Mesendoderm (in vitro differentiated cells): ENCODE measurements around the gene CAMTA1.

Experiments
- DNase-seq: peaks from one replicate; pipeline ENCODE4 v3.0.0; 2013
- H2AK5ac ChIP-seq: 2 replicates; pipeline ENCODE4 v1.6.1; 2013; ENCODE audit warnings: low read length, inconsistent platforms
- H2BK120ac ChIP-seq: 2 replicates; pipeline ENCODE4 v1.6.1; 2013; ENCODE audit warnings: low read depth, mild to moderate bottlenecking, low read length, moderate library complexity, mixed read lengths
- H2BK15ac ChIP-seq: replicated peaks from 2 replicates; pipeline ENCODE4 v1.6.1; 2013; ENCODE audit warnings: low read depth, mild to moderate bottlenecking, moderate library complexity
- H2BK5ac ChIP-seq: 2 replicates; pipeline ENCODE4 v1.6.1; 2013; ENCODE audit warnings: low read length, inconsistent platforms
- H3K18ac ChIP-seq: 2 replicates; pipeline ENCODE4 v1.6.1; 2013; ENCODE audit warnings: mild to moderate bottlenecking, low read length, mixed read lengths
- H3K23ac ChIP-seq: one replicate; pipeline ENCODE4 v1.6.1; 2013; ENCODE audit warnings: low read length
- H3K27ac ChIP-seq: 2 replicates; pipeline ENCODE4 v1.5.1; 2013; ENCODE audit warnings: low read depth, mild to moderate bottlenecking, inconsistent platforms, low read length, moderate library complexity
- H3K27me3 ChIP-seq: 2 replicates; pipeline ENCODE4 v1.6.1; 2013; ENCODE audit warnings: low read length, control low read depth, mild to moderate bottlenecking, inconsistent platforms; ENCODE audit not compliant: insufficient read depth, poor library complexity
- H3K36me3 ChIP-seq: 2 replicates; pipeline ENCODE4 v1.6.1; 2013; ENCODE audit warnings: low read length, inconsistent platforms; ENCODE audit not compliant: control insufficient read depth, insufficient read depth
- H3K4ac ChIP-seq: one replicate; pipeline ENCODE4 v1.6.1; 2013; ENCODE audit warnings: low read depth, mild to moderate bottlenecking, low read length, moderate library complexity
- H3K4me1 ChIP-seq: 2 replicates; pipeline ENCODE4 v1.6.1; 2013; ENCODE audit warnings: low read depth, low read length, inconsistent platforms; ENCODE audit not compliant: control insufficient read depth
- H3K4me2 ChIP-seq: 2 replicates; pipeline ENCODE4 v1.6.1; 2013; ENCODE audit warnings: low read length
- H3K4me3 ChIP-seq: 2 replicates; pipeline ENCODE4 v1.5.1; 2013; ENCODE audit warnings: mild to moderate bottlenecking, low read length
- H3K56ac ChIP-seq: one replicate; pipeline ENCODE4 v1.6.1; 2013; ENCODE audit warnings: low read length
- H3K79me1 ChIP-seq: 2 replicates; pipeline ENCODE4 v1.6.1; 2013; ENCODE audit warnings: low read length, inconsistent platforms
- H3K79me2 ChIP-seq: 2 replicates; pipeline ENCODE4 v1.6.1; 2013; ENCODE audit warnings: mild to moderate bottlenecking, low read length; ENCODE audit not compliant: control insufficient read depth, insufficient read depth
- H3K9ac ChIP-seq: 2 replicates; pipeline ENCODE4 v1.6.1; 2013; ENCODE audit warnings: low read length, inconsistent platforms
- H4K5ac ChIP-seq: one replicate; pipeline ENCODE4 v1.6.1; 2013; ENCODE audit warnings: low read length
- H4K8ac ChIP-seq: one replicate; pipeline ENCODE4 v1.6.1; 2013; ENCODE audit warnings: low read depth, mild to moderate bottlenecking, control low read depth, low read length, moderate library complexity
- WGBS: extraction: QIAGEN DNeasy Blood & Tissue Kit; methylation state at CpG from one replicate; pipeline ENCODE4 v1.1.7; 2013; ENCODE audit warnings: low lambda C conversion rate, missing lambda C conversion rate; ENCODE audit not compliant: insufficient coverage; ENCODE audit errors: extremely low coverage; 5-methylcytosine and 5-hydroxymethylcytosine counted together

Gene CAMTA1

DNA sequence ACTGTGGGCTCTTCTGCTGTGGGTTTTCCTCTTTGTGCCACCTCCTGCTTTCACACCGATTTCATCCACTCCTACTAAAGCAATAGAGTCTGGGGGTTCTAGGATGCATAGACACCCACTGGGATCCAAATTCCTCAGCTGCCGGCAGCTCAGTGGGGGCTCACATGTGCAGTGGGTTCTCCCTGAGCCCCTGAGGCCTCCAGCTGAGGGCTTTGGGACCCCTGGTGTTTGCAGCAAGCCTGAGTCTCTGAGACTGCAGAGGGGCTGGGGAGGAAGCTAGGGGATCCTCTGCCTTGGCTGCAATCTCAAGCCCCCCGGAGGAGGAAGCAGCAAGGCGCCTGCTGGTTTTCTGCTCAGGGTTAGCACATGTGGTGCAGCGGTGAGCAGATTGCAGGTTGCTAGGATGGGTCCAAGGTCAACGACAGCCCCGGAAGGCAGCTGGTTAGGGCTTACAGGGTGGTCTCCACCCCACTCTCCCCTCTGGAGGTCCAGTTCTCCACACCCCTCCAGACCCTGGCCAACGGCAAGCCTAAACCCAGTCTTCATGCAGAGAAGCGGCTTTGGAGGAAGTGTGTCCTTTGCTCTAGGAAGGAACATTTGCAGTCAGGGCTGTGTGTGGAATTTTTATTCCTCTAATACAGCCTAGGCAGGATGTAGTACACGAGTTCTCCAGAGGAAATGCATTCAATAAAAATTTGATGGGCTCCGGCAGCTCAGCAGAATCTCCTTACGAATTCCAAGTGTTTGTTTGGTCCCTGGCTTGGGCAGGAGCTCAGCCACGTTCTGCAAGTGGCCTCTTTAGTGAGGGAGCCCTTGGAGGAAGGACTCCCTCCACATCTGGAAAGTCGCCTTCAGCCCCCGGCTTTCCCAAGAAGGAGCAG, 716.7 kb downstream of the CAMTA1 start:
- H3K27me3 ChIP-seq: no peaks in the 10 kb centered on the region
- no peak overlapping the region for H3K4me2 ChIP-seq
- H2BK120ac ChIP-seq: no peak overlapping the region
- H2BK5ac ChIP-seq: no peak overlapping the region
- H3K79me1 ChIP-seq: no peaks in the 10 kb centered on the region
- no CpG with 5 or more reads among the region's 15 CpGs for WGBS
- H3K4ac ChIP-seq: no peak overlapping the region
- no peak for DNase-seq
- no peaks in the 10 kb centered on the region for H3K4me1 ChIP-seq
- no peak overlapping the region for H2AK5ac ChIP-seq
- no peak overlapping the region for H3K18ac ChIP-seq
- H3K23ac ChIP-seq: no peak overlapping the region
- no peak overlapping the region for H4K5ac ChIP-seq
- no peak overlapping the region for H3K4me3 ChIP-seq
- no peak overlapping the region for H3K9ac ChIP-seq
- no peaks in the 10 kb centered on the region for H3K79me2 ChIP-seq
- H3K56ac ChIP-seq: no peak overlapping the region
- no peaks in the 10 kb centered on the region for H3K36me3 ChIP-seq
- no peak overlapping the region for H3K27ac ChIP-seq
- no peak overlapping the region for H2BK15ac ChIP-seq
- H4K8ac ChIP-seq: no peak overlapping the region

DNA sequence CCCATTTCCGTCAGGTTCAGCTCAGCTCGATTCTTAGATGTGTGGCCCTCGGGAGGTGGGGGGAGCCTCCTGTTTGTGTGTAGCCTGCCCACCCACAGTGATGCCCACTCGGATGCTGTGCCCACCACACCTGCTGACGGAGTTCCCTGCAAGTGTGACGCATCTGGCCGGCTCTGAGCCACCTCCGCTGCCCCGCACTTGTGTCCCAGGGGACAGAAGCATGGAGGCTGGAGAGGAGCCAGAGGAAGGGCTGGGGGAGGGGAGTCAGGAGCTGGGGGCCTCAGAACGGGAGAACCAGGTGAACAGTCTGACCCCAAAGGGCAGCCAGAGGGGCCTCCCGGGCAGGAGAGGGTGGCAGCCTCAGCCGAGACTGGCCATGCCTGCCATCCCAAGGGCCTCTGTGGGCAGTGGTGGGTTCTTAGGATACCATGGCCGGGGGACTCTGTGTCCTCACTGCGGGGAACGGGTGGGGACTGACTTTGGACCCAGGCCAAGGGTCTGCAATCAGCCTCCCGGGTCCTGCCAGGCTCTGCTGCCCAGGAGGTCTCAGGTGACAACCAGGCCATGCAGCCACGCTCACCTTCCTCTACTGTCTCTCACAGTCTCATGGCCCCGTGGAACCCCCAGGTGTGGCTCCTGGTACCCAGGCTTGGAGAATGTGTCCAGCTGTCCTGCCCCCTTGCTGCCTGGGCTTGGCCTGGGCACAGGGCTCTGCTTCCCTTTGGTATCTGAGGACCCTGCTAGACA, 718.6 kb downstream of the CAMTA1 start:
- no CpG with 5 or more reads among the region's 18 CpGs for WGBS

GRCh38 chr1:7504438-7504720, 719.1 kb downstream of the CAMTA1 start:
- Histone ChIP-seq H3K23ac (no peak overlapping the region), H3K27me3 (no peaks in the 10 kb centered on the region), H3K9ac (no peak overlapping the region), H3K79me2 (no peaks in the 10 kb centered on the region), H3K4me3 (no peak overlapping the region), H3K4me2 (no peak overlapping the region), H2BK15ac (no peak overlapping the region), H2BK5ac (no peak overlapping the region), H4K5ac (no peak overlapping the region), H3K79me1 (no peaks in the 10 kb centered on the region), H2BK120ac (no peak overlapping the region), H3K4me1 (no peaks in the 10 kb centered on the region), H4K8ac (no peak overlapping the region), H2AK5ac (no peak overlapping the region), H3K27ac (no peak overlapping the region), H3K56ac (no peak overlapping the region), H3K4ac (no peak overlapping the region), H3K18ac (no peak overlapping the region), H3K36me3 (no peaks in the 10 kb centered on the region)
- no CpG with 5 or more reads among the region's 2 CpGs for WGBS
- DNase-seq: no peak

More for the DNA sequence above, 718.6 kb downstream of the CAMTA1 start:
- Histone ChIP-seq H3K27me3 (no peaks in the 10 kb centered on the region), H4K5ac (no peak overlapping the region), H2BK5ac (no peak overlapping the region), H4K8ac (no peak overlapping the region), H3K56ac (no peak overlapping the region), H3K4me3 (no peak overlapping the region), H3K27ac (no peak overlapping the region), H3K18ac (no peak overlapping the region), H2BK120ac (no peak overlapping the region), H3K9ac (no peak overlapping the region), H3K4ac (no peak overlapping the region), H3K79me1 (no peaks in the 10 kb centered on the region), H3K79me2 (no peaks in the 10 kb centered on the region), H3K4me1 (no peaks in the 10 kb centered on the region), H3K4me2 (no peak overlapping the region), H3K23ac (no peak overlapping the region), H3K36me3 (no peaks in the 10 kb centered on the region), H2BK15ac (no peak overlapping the region), H2AK5ac (no peak overlapping the region)
- DNase-seq: no peak

GRCh38 chr1:7505094-7505770, 720.0 kb downstream of the CAMTA1 start:
- no peak overlapping the region for H2AK5ac ChIP-seq
- no peak overlapping the region for H4K8ac ChIP-seq
- no peaks in the 10 kb centered on the region for H3K27me3 ChIP-seq
- no peak overlapping the region for H3K4me2 ChIP-seq
- no peak overlapping the region for H3K4ac ChIP-seq
- no peak overlapping the region for H4K5ac ChIP-seq
- no peak overlapping the region for H3K27ac ChIP-seq
- no peak overlapping the region for H2BK120ac ChIP-seq
- no CpG with 5 or more reads among the region's 14 CpGs for WGBS
- H2BK5ac ChIP-seq: no peak overlapping the region
- H3K4me1 ChIP-seq: no peaks in the 10 kb centered on the region
- H3K23ac ChIP-seq: no peak overlapping the region
- no peaks in the 10 kb centered on the region for H3K79me2 ChIP-seq
- no peak overlapping the region for H3K56ac ChIP-seq
- H3K36me3 ChIP-seq: no peaks in the 10 kb centered on the region
- DNase-seq: no peak
- no peak overlapping the region for H2BK15ac ChIP-seq
- H3K79me1 ChIP-seq: no peaks in the 10 kb centered on the region
- H3K9ac ChIP-seq: no peak overlapping the region
- H3K4me3 ChIP-seq: no peak overlapping the region
- H3K18ac ChIP-seq: no peak overlapping the region

DNA sequence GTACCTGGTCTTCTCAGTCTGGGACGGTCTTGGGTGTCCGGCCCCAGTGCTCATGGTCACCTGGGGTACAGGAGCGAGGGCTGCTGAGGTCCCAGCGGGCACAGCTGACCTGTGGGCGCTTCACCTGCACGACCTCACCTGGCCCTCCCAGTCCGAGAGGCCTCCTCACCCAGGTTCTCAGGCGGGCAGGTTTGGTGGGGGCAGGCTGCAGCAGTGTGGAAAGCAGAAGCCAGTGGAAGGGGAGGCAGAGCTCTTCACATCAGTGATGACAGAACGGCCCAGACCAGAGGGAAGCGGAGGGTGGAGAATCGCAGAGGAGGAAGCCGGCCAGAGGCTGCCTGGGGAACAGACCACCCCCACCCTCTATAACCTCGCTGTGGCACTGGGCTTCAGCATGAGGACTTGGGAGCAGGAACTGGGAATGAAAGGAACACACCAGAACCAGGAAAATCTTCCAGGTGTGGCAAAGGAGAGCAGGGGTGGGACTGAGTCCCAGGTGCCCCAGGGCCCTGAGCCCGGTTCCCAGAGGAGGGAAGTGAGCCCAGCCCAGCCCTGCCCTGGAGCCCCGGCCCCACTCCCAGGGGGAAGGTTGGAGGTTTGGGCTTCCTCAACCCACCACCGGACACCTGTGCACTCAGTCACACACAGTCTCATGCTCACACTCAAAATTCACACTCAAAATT, 720.7 kb downstream of the CAMTA1 start:
- H3K27me3 ChIP-seq: no peaks in the 10 kb centered on the region
- H3K4me3 ChIP-seq: no peak overlapping the region
- no peak overlapping the region for H2BK120ac ChIP-seq
- no peak overlapping the region for H3K23ac ChIP-seq
- H2AK5ac ChIP-seq: no peak overlapping the region
- H3K79me2 ChIP-seq: no peaks in the 10 kb centered on the region
- no peak overlapping the region for H4K5ac ChIP-seq
- no peaks in the 10 kb centered on the region for H3K79me1 ChIP-seq
- no CpG with 5 or more reads among the region's 16 CpGs for WGBS
- H3K27ac ChIP-seq: no peak overlapping the region
- no peak overlapping the region for H2BK5ac ChIP-seq
- H3K56ac ChIP-seq: no peak overlapping the region
- no peaks in the 10 kb centered on the region for H3K4me1 ChIP-seq
- no peak for DNase-seq
- no peak overlapping the region for H2BK15ac ChIP-seq
- H3K18ac ChIP-seq: no peak overlapping the region
- no peak overlapping the region for H3K4me2 ChIP-seq
- no peak overlapping the region for H4K8ac ChIP-seq
- no peak overlapping the region for H3K9ac ChIP-seq
- H3K36me3 ChIP-seq: no peaks in the 10 kb centered on the region
- H3K4ac ChIP-seq: no peak overlapping the region
